ENCODE results near the gene SSX2IP.

- TF ChIP-seq YY1 (IDR thresholded peaks at IDR 0.05; ENCODE audit: insufficient read depth, insufficient read length) (no peak), ZNF274 (IDR thresholded peaks at IDR 0.05; ENCODE audit: low read depth, low read length) (no peak)
These were observed 32.5 kb upstream of the SSX2IP start for GRCh38 chr1:84722794-84723193.
